ENCODE measurements around the gene PIK3AP1. TPM values are rescaled to one million over a fixed set of nuclear protein-coding genes. Genes with fewer than 3 reads are reported as not detected.

Gene PIK3AP1
- total RNA-seq, 1 experiment from 2014 or later, result 1.7 TPM

GRCh38 chr10:96719850-96720421 lies 378 bp downstream of the PIK3AP1 start:
- no peak for DNase-seq
- Histone ChIP-seq H2AFZ (no peak overlapping the region), H3K9me2 (ENCODE audit: insufficient read depth) (no peaks in the 10 kb centered on the region), H3K27ac (no peak overlapping the region), H3K36me3 (ENCODE audit: low read depth) (no peaks in the 10 kb centered on the region), H3K27me3 (ENCODE audit: insufficient read depth, low read depth) (no peaks in the 10 kb centered on the region), H4K20me1 (ENCODE audit: insufficient read depth) (no peaks in the 10 kb centered on the region), H3K79me2 (ENCODE audit: low read depth) (no peaks in the 10 kb centered on the region), H3F3A (ENCODE audit: insufficient read depth, low read depth) (no peaks in the 10 kb centered on the region), H3K4me2 (no peak overlapping the region), H3K9me3 (ENCODE audit: insufficient read depth, low read depth) (no peaks in the 10 kb centered on the region), H3K4me3 (no peak overlapping the region), H3K4me1 (replicated peaks; ENCODE audit: insufficient read depth) (no peaks in the 10 kb centered on the region)
- TF ChIP-seq EZH2 (IDR thresholded peaks at IDR 0.05; ENCODE audit: low read depth) (no peak), CTCF (conservative IDR thresholded peaks at IDR 0.05) (no peak)
- CTCF ChIA-PET, result no interaction called here
- POLR2A ChIA-PET (ENCODE audit: unreplicated experiment), result interaction anchor here (0.6 kb wide), 1 partner anchor 74 kb away, joined by 3 read pairs; no protein-coding TSS in a partner anchor
- intact Hi-C loops (cut with micrococcal nuclease; ENCODE audit: unreplicated experiment), result no loop called here
- BruUV-seq (replicated peaks), result no TSS peak

- H3K27me3 ChIP-seq (ENCODE audit: insufficient read depth, low read depth), result no peaks in the 10 kb centered on the region
- H3K4me3 ChIP-seq, result no peak overlapping the region
- H3K4me1 ChIP-seq (replicated peaks; ENCODE audit: insufficient read depth), result no peaks in the 10 kb centered on the region
- H3K27ac ChIP-seq, result no peak overlapping the region
- DNase-seq, result no peak
- H4K20me1 ChIP-seq (ENCODE audit: insufficient read depth), result no peaks in the 10 kb centered on the region
- H3K79me2 ChIP-seq (ENCODE audit: low read depth), result no peaks in the 10 kb centered on the region
- no peak overlapping the region for H3K4me2 ChIP-seq
- ChIA-PET POLR2A (ENCODE audit: unreplicated experiment) (no interaction called here), CTCF (no interaction called here)
- no TSS peak for BruUV-seq (replicated peaks)
- no peak for TF ChIP-seq EZH2 (IDR thresholded peaks at IDR 0.05; ENCODE audit: low read depth)
- TF ChIP-seq CTCF (conservative IDR thresholded peaks at IDR 0.05), result no peak
- no peaks in the 10 kb centered on the region for H3K9me3 ChIP-seq (ENCODE audit: insufficient read depth, low read depth)
- no peaks in the 10 kb centered on the region for H3K36me3 ChIP-seq (ENCODE audit: low read depth)
- intact Hi-C loops (cut with micrococcal nuclease; ENCODE audit: unreplicated experiment), result no loop called here
- no peaks in the 10 kb centered on the region for H3K9me2 ChIP-seq (ENCODE audit: insufficient read depth)
- no peaks in the 10 kb centered on the region for H3F3A ChIP-seq (ENCODE audit: insufficient read depth, low read depth)
- H2AFZ ChIP-seq, result no peak overlapping the region
Observed at GRCh38 chr10:96719200-96719599, 1.1 kb downstream of the PIK3AP1 start.

- Histone ChIP-seq H3K79me2 (ENCODE audit: low read depth) (no peaks in the 10 kb centered on the region), H3K4me3 (no peak overlapping the region), H3K27me3 (ENCODE audit: insufficient read depth, low read depth) (no peaks in the 10 kb centered on the region), H3K9me3 (ENCODE audit: insufficient read depth, low read depth) (no peaks in the 10 kb centered on the region), H3F3A (ENCODE audit: insufficient read depth, low read depth) (no peaks in the 10 kb centered on the region), H3K9me2 (ENCODE audit: insufficient read depth) (no peaks in the 10 kb centered on the region), H3K27ac (no peak overlapping the region), H3K36me3 (ENCODE audit: low read depth) (no peaks in the 10 kb centered on the region), H2AFZ (no peak overlapping the region), H4K20me1 (ENCODE audit: insufficient read depth) (no peaks in the 10 kb centered on the region), H3K4me2 (no peak overlapping the region), H3K4me1 (replicated peaks; ENCODE audit: insufficient read depth) (no peaks in the 10 kb centered on the region)
- ChIA-PET POLR2A (ENCODE audit: unreplicated experiment) (no interaction called here), CTCF (no interaction called here)
- intact Hi-C loops (cut with micrococcal nuclease; ENCODE audit: unreplicated experiment), result no loop called here
- TF ChIP-seq CTCF (conservative IDR thresholded peaks at IDR 0.05) (no peak), EZH2 (IDR thresholded peaks at IDR 0.05; ENCODE audit: low read depth) (no peak)
- no TSS peak for BruUV-seq (replicated peaks)
- DNase-seq, result no peak
Observed at GRCh38 chr10:96718304-96718990, 1.9 kb downstream of the PIK3AP1 start.
